Measurements from ENCODE around the gene PCDH15.

Gene PCDH15

DNA sequence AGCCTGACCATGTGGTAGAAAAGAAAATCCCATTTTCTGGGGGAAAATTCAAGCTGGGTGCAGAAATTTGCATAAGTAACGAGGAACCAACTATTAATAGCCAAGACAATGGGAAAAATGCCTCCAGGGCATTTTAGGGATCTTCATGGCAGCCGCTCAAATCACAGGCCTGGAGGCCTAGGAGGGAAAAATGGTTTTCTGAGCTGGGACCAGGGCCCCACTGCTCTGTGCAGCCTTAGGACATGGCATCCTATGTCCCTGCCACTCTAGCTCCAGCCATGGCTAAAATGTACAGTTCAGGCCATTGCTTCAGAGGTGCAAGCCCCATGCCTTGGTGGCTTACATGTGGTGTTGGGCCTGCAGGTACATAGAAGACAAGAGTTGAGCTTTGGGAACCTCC lies 459.0 kb downstream of the PCDH15 start:
- DNase-seq = no peak

DNA sequence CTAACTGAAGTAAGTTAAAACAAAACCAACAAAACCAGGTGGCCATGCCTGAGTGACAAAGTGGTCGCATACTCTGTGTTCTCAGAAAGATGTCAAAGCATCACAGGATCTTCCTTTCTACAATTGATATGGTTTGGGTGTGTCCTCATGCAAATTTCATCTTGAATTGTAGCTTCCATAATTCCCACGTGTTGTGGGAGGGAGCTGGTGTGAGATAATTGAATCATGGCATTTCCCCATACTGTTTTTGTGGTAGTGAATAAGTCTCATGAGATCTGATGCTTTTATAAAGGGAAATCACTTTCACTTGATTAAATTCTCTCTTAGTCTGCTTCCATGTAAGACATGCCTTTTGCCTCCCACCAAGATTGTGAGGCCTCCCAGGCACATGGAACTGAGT lies 465.7 kb downstream of the PCDH15 start:
- no peak for DNase-seq

DNA sequence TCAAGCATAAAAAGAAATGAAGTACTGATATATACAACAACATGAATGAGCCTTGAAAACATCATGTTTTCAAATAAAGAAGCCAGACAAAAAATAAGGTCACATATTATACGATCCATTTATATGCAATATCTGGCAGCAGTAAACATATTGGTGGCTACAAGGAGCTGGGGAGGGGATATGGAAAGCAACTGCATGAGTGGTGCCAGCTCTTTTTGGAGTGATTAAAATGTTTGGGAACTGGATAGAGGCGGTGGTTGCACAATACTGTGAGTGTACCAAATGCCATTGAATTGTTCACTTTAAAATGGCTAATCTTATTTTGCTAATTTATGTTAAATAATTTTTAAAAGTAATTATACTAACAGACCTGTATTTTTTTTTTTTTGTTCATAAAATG lies 481.7 kb downstream of the PCDH15 start:
- no peak for DNase-seq

DNA sequence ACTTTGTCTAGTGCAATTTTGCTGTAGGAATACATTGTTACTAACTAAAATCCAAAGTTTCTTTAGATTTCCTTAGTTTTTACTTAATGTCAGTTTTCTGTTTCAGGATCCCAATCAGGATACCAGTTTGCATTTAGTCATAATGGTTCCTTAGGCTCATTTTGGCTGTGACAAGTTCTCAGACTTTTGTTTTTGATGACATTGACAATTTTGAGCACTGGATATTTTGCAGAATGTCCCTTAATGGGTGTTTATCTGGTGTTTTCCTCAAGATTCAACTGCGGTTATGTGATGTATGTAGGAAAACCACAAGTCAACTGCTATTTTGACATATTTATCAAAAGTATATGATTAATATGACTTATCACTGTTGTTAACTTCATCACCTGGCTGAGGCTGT lies 482.6 kb downstream of the PCDH15 start:
- no peak for DNase-seq

DNA sequence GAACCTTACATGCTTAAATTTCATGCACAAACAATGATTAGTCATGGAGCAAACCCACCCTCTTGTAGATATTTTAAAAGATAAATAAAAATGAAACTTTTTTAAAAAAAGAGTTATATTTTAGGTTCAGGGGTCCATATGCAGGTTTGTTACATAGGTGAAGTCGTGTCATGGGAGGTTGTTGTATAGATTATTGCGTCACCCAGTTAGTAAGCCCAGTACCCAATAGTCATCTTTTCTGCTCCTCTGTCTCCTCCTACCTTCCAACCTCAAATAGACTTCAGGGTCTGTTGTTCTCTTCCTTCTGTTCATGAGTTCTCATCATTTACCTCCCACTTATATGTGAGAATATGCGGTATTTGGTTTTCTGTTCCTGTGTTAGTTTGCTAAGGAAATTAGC lies 486.6 kb downstream of the PCDH15 start:
- DNase-seq = no peak

DNA sequence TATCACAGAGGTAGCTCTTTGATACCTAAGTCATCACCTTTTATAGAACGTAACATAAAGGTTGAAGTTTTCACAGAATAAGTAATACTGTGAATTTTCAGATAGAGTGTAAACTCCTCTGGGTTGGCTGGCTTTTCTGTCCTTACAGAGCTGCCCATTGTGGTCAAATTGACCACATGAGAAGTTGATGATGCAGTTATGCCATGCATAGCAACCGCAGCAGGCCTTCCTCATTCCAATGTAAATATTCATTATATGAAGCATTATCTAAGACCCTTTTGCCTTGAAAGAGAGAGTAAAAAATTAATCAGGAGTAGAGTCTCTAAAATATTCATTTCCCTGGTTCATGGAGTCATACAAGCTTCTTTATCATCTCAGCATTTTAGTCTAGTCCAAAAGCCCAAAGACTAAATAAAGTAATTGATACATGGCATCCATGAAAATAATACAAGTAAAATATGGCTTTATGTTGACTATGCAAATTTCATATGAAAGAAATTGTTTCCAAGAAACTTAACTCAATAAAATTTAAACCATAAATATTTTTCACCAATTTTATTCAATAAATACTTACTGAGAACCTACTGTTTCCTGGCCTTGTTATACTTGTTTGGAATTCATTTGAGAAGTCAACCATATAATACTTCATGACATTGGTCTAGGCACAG lies 516.4 kb downstream of the PCDH15 start:
- no peak for DNase-seq

DNA sequence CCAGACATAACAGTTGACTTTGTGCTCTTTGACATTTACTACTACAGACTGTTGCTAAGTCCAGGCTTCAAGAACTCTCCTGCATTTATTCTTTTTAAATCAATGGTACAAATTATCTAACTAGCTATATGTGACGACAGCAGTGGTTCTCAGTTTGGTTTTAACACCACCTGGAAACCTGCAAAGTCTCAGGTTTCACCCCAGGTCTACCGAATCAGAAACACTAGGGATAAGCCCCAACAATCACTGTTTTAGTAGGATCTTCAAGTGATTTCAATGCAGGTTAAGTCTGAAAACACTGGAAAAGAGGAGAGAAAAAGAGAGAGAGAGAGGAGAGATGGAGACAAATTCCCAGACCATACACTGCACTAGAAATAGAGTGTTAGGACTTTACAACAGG lies 519.0 kb downstream of the PCDH15 start:
- DNase-seq = no peak

DNA sequence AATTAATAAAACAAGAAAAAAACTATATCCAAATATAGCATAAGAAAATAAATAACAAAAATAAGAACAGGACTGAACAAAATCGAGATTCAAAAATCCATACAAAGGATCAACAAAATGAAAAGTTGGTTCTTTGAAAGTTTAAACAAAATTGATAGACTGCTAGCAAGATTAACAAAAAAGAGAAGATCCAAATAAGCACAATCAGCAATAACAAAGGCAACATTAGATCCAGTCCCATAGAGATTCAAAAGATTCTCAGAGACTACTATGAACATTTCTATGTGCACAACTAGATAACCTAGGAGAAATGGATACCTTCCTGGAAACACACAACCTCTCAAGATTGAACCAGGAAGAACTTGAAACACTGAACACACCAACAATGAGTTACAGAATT lies 534.6 kb downstream of the PCDH15 start:
- no peak for DNase-seq

DNA sequence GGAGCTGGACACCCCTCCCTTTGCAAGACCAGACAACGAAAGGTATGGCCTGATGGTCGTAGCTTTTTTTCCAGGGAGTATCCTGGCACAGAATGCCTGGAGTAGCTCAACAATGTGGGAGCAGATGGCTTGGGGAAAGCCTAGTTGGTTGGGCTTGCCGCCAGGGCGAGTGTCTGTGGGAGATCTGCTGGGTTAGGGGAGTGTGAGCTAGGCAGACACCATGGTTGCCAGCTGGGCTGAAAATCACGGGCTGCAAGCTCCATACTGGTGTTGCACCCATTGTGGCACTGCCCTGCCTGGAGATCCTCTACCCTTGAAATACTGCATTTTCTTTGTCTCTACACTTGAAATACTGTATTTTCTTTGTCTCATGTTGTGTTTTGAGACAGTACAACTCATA lies 538.3 kb downstream of the PCDH15 start:
- no peak for DNase-seq

DNA sequence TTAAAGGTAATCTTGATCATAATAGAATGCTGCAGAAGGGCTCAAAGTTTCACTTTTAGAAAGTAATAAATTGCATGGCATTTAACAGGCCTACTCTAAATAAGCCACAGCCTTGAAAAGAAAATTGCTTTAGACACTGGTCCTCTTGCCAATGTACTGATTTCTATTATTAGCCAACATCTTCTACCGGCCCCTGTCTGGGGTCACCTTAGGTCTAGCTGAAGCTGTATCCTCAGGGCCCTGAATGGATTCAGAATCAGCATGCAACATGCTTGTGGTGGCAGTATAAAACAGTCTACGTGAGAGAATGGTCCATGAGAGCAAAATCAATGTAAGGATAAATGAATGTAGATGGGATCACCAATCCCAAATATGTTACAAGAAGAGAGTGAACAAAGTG lies 541.9 kb downstream of the PCDH15 start:
- DNase-seq = no peak

DNA sequence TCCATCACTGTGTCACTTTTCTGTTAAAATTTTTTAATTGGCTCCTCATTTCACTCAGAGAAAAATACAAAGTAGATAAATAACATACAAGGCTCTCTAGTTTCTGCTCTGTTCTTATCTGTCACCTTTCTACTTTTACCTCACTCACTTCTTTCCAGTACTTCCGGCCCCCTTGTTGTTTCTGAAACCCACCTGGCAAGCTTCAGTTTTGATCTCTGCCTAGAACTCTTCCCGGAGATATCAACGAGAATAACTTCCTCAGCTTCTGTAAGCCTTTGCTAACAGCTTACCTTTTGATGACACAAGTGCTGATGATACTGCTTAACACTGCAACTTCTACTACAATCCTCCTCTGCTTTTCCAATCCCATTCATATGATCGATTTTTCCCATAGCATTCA lies 566.2 kb downstream of the PCDH15 start:
- no peak for DNase-seq

DNA sequence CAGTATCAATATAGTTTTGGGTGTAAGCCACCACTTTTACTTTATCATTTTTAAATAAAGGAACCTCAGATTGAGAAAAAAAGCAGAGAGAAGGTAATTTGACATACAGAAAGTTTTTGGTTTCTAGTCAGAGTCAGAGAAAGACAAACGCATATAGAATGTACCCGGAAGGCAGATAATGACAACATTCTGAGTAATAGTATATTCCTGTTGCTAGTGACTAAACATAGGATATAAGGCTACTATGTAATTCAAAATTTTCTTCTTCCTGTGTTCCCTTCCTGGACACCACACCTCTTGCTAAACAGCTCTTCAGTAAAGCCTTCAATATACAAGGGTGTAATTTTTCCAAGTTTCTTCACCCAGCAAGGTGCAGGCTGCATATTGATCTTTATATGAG lies 597.6 kb downstream of the PCDH15 start:
- no peak for DNase-seq

DNA sequence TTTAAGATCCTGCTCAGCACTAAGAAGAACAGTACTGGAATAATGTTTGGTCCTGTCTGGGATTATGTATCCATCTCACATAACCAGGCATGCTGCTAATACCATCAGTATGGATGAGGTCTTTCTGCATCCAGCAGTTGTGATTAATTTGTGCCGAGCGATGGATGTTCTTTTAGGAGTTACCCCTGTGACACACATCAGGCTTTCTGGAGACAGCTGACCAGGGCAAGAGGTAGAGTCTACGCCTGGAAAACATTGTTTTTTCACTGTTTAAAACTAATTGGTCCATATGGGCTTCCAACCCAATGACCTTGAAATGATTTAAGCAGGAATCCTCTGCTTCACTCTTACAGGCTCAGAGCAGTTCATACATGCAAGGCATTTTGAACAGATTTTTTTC lies 603.0 kb downstream of the PCDH15 start:
- no peak for DNase-seq

DNA sequence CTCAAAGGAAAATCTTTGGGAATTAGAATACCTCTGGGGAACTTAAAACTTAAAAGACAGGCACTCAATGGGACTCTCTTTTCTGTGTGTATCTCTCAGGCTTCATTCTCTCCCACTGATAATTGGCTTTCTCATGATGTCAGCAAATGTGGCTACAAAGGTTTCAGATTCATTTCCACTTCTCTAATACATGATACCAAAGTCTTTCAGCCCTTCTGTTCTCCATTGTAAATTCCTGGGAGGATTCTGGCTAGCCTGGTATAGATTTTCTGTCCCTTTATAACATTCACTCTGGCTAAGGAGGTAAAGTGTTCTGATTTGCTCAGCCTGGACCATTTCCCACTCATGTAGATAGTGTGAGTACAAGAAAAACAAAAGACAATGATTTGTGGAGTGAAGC lies 606.2 kb downstream of the PCDH15 start:
- DNase-seq = no peak

DNA sequence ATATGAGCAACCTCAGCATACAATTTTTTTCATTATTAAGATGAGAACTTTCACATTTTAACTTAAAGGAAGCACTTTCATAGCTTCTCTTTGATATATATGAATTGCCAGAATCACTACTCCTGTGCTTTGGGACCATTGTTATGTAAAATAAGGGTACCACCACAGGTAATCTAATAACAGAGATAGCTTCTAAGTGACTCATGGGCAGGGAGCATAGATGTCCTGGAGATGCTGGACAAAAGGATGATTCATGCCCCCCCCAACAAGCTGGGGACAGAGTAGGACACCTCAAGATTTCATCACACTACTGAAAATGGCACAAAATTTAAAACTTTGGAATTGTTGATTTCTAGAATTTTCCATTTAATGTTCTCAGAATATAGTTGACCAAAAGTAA lies 641.1 kb downstream of the PCDH15 start:
- no peak for DNase-seq

DNA sequence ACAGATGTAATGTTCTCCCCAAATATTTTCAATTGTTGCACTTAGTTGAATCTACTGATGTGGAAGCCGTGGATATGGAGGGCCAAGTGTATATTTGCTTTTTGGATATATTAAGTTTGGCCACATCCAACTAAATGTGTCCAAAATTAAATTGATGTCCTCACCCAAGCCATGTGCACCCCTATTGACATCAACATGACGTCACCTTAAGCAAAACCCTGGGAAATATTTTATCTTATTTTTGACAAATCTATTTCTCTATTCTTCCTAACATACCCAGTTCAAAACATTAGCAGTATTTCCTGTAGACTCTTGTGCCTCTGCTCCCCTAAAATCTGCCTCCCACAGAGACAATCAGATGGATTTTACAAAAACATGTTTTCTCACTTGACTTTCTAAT lies 652.5 kb downstream of the PCDH15 start:
- no peak for DNase-seq

DNA sequence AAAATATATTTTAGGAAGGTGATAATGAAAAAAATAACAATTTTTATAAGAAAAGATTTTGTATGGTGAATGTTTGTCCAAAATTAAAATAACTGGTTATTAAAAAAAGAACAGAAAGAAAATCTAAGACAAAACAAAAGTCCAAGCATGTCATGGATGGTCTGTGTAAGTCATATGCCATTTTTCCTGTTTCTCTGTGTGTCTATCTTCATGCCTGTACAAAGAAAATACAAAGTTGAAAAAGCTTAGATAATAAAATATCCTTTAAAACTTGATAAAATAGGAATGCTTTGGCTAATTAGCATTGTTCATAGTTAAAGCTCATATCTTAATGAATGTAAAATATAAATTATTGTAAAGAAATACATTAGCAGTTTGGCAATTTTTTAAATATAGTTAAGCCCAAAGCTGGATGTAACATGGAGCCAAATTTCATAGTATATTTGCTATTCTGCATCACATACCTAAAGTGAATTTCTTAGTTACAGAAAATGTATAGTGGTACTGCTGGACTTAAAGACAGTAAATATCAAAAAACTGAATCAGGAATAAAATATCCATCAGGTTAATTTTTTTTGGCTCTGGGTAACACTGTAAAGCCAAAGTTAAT lies 661.1 kb downstream of the PCDH15 start:
- no peak for DNase-seq

DNA sequence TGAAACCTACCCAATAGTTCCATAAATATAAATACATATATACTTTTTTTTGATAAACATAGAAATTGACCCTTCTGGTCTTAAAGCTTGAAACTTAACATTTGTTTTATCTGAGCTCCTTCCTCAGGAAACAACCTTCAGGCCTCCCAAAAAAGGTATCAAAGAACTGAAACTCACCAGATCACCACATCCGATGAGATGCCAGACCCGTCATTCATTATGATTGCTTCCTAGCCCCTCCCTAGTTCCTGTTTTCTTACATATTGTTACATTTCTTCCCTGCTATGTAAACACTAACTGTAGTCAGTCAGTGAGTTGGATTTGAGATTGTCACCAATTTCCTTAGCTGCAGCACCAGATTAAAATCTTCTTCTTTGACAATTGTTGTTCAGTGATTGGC lies 663.6 kb downstream of the PCDH15 start:
- no peak for DNase-seq

DNA sequence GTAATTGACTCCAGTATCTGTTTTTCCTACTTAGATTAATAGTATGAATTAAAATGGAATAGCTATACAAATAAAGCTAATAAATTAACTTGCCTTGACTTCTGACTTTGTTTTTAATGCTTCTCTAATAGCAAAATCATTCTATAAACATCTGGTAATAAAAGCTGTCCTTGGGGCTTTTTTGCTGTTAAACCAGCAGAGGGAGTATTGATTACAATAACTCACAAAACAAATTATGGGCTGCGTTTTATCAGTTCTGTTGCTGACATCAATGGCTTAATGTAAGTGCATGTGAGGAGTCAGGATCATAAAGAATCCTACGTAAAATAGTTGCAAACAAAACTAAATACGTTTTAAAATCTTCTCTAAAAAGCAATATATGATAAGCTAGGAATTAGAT lies 667.8 kb downstream of the PCDH15 start:
- no peak for DNase-seq

DNA sequence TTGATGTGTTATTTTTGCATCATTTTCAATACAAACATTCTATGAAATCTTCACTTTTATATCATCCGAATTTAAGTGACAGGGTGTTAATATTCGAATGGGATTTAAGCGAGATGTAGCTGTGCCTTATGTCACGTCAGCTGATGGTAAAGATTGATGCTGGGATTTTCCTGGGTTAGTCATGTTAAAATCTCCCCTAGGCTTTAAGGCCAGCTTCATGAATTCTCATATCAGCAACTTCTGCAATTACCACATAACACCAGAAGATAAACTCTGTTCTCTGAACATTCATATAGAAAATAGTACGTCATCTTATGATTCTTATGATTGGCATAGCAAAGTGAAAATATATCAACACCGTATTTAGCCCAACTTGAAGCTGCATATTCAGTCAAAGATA lies 669.2 kb downstream of the PCDH15 start:
- DNase-seq = no peak

DNA sequence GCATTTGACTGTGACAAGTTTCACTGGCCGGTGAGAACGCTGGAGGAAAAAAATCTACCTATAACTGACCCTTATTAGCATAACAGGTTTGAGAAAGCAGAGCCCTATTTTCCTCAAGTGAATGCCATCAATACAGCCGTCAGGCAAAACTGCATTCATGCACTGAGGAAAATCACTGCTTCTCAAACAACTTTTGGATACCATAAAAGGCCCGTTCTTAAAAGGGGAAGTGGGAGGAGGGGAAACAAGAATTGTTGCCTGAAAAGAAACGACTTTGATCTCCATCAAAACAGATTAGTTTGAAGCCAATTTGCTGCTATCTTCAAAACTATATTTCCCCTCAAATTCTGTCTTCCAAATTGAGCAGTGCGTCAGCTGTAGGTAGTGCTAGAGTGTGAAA lies 670.6 kb downstream of the PCDH15 start:
- DNase-seq = no peak

DNA sequence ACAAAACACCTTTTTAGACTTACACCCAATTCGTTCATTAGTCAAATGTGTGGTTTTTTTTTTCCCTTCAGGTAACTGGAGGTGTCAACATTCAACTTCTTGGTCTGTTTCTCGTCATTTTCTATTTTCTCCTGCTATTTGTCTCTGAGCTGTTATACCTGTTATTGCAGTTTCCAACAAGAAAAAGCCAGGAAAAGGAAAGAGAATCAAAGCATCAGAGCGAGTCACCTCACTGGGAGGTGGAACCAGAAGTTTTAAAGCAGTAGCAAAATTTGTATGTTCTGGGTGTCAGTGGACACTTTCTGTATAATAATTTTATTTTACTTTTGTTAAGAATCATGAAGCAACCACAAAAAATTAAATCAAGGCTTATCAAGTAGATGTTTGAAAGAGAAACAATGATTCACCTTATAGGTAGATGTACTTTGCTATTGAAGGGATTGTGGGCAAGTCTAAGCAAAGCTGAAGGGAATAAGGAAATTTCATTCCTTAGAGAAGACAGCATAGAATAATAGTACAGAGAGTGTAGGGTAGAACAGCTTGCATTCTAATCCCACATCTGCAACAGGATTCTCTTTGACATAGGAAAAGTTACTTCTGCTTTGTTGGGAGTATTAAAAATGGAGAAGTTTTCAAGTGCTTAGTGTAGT lies 675.8 kb downstream of the PCDH15 start:
- no peak for DNase-seq

DNA sequence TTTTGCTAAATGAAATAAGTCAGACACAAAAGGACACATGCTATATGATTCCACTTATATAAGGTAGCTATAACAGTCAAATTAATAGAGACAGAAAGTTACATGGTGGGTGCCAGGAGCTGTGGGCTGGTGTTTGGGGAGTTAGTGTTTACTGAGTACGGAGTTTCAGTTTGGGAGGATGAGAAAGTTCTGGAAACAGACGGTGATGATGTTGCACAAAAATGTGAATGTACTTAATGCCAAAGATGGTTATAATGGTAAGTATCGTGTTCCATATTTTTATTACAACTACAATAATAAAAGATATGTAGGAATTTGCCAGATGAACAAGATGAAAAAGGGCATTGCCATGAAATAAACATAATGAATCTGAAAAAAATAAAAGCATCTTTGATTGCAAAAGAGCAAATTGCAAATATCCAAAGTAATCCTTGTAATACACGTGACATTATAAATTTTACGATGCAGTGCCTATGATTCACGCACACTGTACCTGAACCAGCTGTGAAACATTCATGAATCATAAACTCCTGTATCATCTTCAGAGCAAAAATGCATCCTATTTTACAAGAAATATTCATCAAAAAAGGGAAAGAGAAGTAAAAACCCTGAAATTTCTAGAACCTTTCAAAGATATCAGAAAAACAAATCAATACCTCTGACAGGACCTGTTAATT lies 676.7 kb downstream of the PCDH15 start:
- no peak for DNase-seq

DNA sequence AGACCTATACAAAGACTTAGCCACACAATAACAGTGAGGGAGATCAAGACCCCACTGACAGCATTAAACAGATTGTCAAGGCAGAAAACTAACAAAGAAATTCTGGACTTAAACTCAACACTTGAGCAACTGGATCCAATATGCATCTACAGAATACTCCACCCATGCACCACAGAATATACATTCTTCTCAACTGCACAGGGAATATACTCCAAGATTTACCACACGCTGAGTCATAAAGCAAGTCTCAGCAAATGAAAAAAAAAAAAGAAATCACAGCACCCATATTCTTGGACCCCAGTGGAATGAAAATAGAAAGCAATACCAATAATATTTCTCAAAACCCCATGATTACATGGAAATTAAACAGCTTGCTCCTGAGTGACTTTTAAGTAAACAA lies 680.2 kb downstream of the PCDH15 start:
- DNase-seq = no peak
